Fibroblast of pulmonary artery (primary cell): ENCODE measurements around the gene MIS12.

Experiments
- DNase-seq: peaks from one replicate; pipeline ENCODE4 v3.0.0-alpha.2; 2010; ENCODE audit warnings: low read depth
- H3K4me3 ChIP-seq: replicated peaks from 2 replicates; pipeline ENCODE4 v1.5.1; 2011; ENCODE audit warnings: low read depth, mild to moderate bottlenecking, control low read depth, low read length, moderate library complexity
- TF ChIP-seq, protein P1 (sequence below): IDR thresholded peaks from 2 replicates; pipeline ENCODE4 v1.5.1; 2011; ENCODE audit warnings: mild to moderate bottlenecking, control low read depth, low read length, inconsistent platforms; ENCODE audit errors: missing control alignments

MIS12 gene

DNA sequence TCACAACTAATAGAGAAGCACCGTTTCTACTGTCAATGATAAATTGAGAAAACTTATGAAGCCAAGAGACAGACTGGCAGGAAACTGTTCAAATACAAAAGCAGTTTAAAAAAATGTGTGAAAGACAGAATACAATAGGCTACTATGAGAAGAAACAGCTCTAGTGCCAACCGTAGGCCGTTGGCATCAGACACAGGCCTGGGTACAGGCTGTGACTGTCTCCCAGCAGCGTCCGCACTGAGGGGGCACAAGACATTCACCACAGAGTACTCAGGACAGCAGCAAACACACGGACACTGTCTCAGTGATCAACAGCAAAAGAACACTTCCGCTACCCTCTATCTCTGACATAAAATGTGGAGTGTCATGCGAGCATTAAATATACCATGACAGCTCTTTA is 39.6 kb upstream of the MIS12 start:
- no peak overlapping the region for H3K4me3 ChIP-seq
- DNase-seq = no peak
- TF ChIP-seq, protein P1, sequence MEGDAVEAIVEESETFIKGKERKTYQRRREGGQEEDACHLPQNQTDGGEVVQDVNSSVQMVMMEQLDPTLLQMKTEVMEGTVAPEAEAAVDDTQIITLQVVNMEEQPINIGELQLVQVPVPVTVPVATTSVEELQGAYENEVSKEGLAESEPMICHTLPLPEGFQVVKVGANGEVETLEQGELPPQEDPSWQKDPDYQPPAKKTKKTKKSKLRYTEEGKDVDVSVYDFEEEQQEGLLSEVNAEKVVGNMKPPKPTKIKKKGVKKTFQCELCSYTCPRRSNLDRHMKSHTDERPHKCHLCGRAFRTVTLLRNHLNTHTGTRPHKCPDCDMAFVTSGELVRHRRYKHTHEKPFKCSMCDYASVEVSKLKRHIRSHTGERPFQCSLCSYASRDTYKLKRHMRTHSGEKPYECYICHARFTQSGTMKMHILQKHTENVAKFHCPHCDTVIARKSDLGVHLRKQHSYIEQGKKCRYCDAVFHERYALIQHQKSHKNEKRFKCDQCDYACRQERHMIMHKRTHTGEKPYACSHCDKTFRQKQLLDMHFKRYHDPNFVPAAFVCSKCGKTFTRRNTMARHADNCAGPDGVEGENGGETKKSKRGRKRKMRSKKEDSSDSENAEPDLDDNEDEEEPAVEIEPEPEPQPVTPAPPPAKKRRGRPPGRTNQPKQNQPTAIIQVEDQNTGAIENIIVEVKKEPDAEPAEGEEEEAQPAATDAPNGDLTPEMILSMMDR = no peak

DNA sequence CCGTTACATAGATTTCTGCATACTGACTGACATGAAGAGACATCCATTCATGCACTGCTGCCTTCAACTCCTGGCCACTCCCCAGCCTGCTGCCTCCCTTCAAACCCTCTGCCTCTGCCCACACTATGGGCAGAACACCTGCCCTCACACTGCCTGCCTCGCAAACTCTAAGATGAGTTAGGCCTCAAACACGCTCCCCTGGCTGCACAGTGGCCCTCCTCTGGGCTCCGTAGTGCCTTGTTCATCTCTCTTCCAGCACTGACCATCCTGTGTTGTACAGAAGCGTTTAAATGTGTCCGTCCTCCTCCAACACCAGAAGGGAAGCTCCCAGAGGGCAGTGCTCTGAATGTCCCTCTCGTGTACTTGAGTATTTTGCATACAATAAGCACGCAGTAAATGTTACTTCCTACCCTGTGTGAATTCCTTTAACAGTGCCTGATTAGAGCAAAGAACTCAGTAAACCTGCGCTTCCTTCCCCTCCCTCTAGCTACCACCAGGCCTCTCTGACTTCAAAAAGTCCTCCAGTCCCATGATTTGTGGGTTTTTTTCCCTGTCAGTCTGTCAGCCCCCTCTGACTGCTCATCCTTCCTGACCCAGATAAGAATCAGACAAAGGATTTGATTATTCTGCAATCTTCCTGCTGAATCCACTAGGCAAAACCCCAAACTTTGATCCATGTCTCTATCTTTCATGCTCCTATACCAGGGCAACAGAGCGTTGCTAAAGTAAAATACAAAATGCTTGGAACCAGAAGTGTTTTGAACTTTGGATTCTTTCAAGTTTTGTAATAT is 21.5 kb upstream of the MIS12 start:
- H3K4me3 ChIP-seq = no peak overlapping the region
- no peak for DNase-seq
- TF ChIP-seq, protein P1 = no peak

DNA sequence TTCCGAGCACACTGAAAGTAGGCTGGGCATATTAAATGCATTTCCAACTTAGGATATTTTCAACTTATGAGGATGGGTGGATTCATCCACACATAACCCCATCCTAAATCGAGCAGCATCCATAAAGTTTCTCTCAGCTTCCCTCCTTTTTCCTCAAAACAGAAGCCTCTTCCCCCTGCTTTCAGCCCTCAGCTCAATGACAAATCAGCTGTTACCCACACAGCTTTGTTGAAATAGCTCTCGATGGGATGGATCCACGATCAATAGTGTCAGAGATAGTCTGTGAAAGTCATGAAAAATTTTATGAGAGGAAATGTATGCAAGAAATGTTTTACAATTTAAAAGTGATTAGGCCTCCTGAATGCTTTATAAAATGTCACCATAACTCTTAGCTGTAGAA is 20.1 kb upstream of the MIS12 start:
- TF ChIP-seq, protein P1 = no peak

DNA sequence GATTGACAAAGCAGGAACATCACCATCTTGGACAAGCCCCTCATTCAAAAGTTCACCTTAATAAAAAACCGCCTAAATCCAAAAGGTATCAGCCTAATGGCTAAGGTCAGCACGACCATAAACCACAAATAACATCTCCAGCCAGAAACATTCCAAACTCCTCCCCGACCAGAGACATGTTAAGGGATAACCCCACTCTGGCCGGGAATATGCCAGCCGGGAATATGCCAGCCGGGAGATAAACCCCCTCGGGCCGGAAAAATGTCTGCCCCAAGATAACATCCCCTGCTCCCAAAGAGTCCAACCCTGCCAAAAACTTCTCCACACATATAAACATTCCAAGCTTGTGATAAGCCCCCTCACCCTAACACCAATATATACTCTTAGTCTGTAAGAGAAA is 18.9 kb upstream of the MIS12 start:
- H3K4me3 ChIP-seq = peak overlapping the region; percentile 85
- TF ChIP-seq, protein P1 = no peak
- no peak for DNase-seq

More for the DNA sequence above, 20.1 kb upstream of the MIS12 start:
- no peak for DNase-seq
- H3K4me3 ChIP-seq = no peak overlapping the region

DNA sequence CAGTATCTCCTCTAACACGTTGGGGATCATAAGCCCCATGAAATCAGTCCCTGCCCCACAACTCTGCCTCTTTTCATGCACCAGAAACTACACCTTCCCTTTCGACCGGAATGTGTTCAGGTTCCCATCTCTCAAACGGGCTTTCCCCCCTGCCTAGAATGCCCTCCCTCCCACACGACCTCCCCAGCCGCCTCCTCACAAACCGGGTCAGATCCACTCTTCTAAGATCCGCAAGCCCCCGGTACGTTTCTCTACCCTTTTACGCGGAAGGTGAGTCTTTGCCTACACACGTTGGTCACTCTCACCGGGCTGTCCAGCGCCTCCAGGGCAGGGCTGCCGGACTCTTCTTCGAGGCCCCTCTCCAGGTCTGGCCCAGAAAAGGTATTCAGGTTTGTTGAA is 18.3 kb upstream of the MIS12 start:
- peak overlapping the region; percentile 85 for H3K4me3 ChIP-seq
- DNase-seq = no peak
- TF ChIP-seq, protein P1 = no peak

DNA sequence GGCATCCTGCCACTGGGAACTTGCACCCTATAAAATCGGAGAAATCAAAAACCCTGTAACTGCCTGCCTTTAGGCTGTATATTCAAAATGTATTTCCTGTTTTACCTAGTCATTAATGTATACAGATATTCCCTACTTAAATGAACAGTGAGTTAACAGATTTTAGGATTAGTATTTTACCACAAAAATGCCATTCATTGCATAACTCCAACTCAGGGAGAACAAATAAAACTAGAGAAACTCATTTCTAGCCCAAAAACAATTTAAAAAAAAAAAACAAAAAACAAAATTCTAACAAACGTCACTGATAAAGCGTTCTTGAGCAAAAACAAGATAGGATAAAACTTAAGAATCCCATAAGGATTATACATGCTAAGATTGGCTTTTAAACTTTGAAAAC is 13.9 kb upstream of the MIS12 start:
- H3K4me3 ChIP-seq = no peak overlapping the region
- TF ChIP-seq, protein P1 = no peak
- DNase-seq = no peak

DNA sequence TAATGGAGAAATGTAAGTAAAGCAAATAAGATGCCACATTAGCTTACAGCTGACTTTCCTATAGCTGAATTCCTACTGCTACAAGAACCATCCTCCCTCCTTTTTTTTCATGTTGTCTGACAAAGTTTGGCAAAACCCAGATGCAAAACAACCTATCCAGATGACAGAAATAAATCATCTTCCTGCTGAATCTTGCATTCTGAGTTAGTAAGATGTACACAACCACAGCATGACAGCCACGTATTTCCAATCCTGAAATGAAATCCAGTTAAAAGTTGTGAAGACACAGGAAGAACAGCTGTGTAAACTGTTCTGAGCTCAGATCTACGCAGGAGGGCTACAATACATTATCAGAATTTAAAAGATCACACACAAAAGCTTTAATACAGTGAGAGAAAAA is 12.5 kb upstream of the MIS12 start:
- no peak overlapping the region for H3K4me3 ChIP-seq
- no peak for DNase-seq
- TF ChIP-seq, protein P1 = no peak
